Measurements from ENCODE around the gene KANSL1. TPM values are rescaled to one million over a fixed set of nuclear protein-coding genes. Genes with fewer than 3 reads are reported as not detected.

KANSL1 gene
- total and polyA plus RNA-seq, 2 of the 4 experiments (the other 2 are of a cell fraction), result 19.1 to 49.6 TPM

DNA sequence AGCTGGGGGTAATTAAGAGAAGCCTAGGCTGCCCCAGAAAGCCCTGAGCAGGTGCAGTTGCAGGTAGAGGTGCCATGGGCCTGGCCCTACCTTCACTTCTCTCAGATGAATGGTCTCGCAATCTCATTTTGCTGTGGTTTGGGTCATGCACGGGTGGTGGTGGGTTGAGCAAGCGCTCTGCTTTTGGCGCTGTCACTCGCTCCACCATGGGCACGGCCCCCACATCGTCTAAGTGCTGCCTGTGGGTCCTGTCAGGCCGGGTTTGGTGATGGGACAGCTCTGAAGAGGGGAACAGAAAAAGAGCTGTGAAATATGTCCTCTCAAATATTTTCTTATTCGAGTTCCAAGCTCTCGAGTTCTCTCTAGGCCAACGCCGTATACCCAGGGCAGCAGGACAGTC, 154.3 kb downstream of the KANSL1 start:
- Histone ChIP-seq H3K9ac (ENCODE audit: low read depth, low read length) (no peak overlapping the region), H3K4ac (ENCODE audit: low read depth, low read length) (no peak overlapping the region), H3K23ac (ENCODE audit: low read depth, low read length) (no peak overlapping the region), H4K91ac (ENCODE audit: insufficient read depth, low read depth, low read length) (no peak overlapping the region), H3K4me3 (ENCODE audit: insufficient read depth, low read depth, low read length) (no peak overlapping the region), H3K9me1 (ENCODE audit: insufficient read depth, low read length) (no peaks in the 10 kb centered on the region), H4K8ac (ENCODE audit: low read depth in 2 of 2, low read length in 2 of 2) (no peak overlapping the region), H2BK120ac (ENCODE audit: low read depth, low read length) (no peak overlapping the region), H2AFZ (replicated peaks; ENCODE audit: low read length, poor library complexity) (no peak overlapping the region), H2AK5ac (ENCODE audit: low read depth, low read length) (no peak overlapping the region), H2AK9ac (replicated peaks; ENCODE audit: low read depth, low read length, poor library complexity) (no peak overlapping the region), H3K4me2 (ENCODE audit: low read depth, low read length) (no peak overlapping the region), H3K27me3 (ENCODE audit: control insufficient read depth, insufficient read depth, low read length) (no peaks in the 10 kb centered on the region), H2BK20ac (ENCODE audit: low read depth, low read length) (no peak overlapping the region), H2BK5ac (ENCODE audit: low read depth, low read length, poor library complexity, severe bottlenecking) (no peak overlapping the region), H3K56ac (ENCODE audit: extremely low read depth, insufficient read depth, low read length) (no peak overlapping the region), H3K14ac (replicated peaks; ENCODE audit: low read depth, low read length) (no peak overlapping the region), H3K18ac (ENCODE audit: low read depth, low read length) (no peak overlapping the region), H3K9me3 (ENCODE audit: control insufficient read depth, insufficient read depth, low read length) (no peaks in the 10 kb centered on the region), H3K79me1 (ENCODE audit: low read depth in 1 of 2, low read length in 2 of 2) (peaks cover 30 to 37% of the 10 kb centered on the region in 2 experiments), H2BK15ac (ENCODE audit: low read depth, low read length) (no peak overlapping the region), H4K5ac (ENCODE audit: low read depth, low read length) (no peak overlapping the region), H3K27ac (ENCODE audit: insufficient read depth, low read length) (no peak overlapping the region), H4K20me1 (ENCODE audit: insufficient read depth, low read length) (peaks cover 4% of the 10 kb centered on the region; the same call in 1 of the 2 replicates), H3K36me3 (ENCODE audit: control insufficient read depth, insufficient read depth, low read length) (peaks cover 50% of the 10 kb centered on the region), H3K4me1 (ENCODE audit: control insufficient read depth, insufficient read depth, low read length) (no peaks in the 10 kb centered on the region)
- no peak for DNase-seq
- POLR2A ChIA-PET (ENCODE audit: unreplicated experiment), result no interaction called here
- CTCF ChIA-PET, result interaction anchor here (0.8 to 1.1 kb wide), 2 partner anchors 154 to 174 kb away, joined by 3 to 4 read pairs; partner anchors contain the start of gene KANSL1
- BruUV-seq (replicated peaks), result no TSS peak
- 96% methylated on average over 6 of the region's 12 CpGs; no CpG with 5 or more reads in 1 of the 2 experiments for WGBS, 2 experiments (ENCODE audit: extremely low coverage in 2 of 2, insufficient read length in 1 of 2)
- intact Hi-C loops (cut with micrococcal nuclease) (no loop called here), in situ Hi-C loops (cut with MboI; ENCODE audit: low sequenced_read_pairs) (no loop called here), dilution Hi-C loops (cut with HindIII; ENCODE audit: low sequenced_read_pairs, unreplicated experiment) (no loop called here)
- no peak for ATAC-seq (ENCODE audit: low read depth)
- TF ChIP-seq, protein P1, sequence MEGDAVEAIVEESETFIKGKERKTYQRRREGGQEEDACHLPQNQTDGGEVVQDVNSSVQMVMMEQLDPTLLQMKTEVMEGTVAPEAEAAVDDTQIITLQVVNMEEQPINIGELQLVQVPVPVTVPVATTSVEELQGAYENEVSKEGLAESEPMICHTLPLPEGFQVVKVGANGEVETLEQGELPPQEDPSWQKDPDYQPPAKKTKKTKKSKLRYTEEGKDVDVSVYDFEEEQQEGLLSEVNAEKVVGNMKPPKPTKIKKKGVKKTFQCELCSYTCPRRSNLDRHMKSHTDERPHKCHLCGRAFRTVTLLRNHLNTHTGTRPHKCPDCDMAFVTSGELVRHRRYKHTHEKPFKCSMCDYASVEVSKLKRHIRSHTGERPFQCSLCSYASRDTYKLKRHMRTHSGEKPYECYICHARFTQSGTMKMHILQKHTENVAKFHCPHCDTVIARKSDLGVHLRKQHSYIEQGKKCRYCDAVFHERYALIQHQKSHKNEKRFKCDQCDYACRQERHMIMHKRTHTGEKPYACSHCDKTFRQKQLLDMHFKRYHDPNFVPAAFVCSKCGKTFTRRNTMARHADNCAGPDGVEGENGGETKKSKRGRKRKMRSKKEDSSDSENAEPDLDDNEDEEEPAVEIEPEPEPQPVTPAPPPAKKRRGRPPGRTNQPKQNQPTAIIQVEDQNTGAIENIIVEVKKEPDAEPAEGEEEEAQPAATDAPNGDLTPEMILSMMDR (conservative IDR thresholded peaks at IDR 0.05; ENCODE audit: low read depth, low read length), result no peak
- TF ChIP-seq USF2 (IDR thresholded peaks at IDR 0.05; ENCODE audit: low read depth, low read length) (no peak), SMC3 (IDR thresholded peaks at IDR 0.05; ENCODE audit: low read depth, low read length) (no peak), RCOR1 (IDR thresholded peaks at IDR 0.05; ENCODE audit: insufficient replicate concordance, low read length) (no peak), FOS (IDR thresholded peaks at IDR 0.05; ENCODE audit: low read depth, low read length) (no peak), POLR2A (IDR thresholded peaks at IDR 0.05; ENCODE audit: low read depth, low read length) (no peak), RAD21 (IDR thresholded peaks at IDR 0.05; ENCODE audit: low read length) (no peak), MAZ (IDR thresholded peaks at IDR 0.05; ENCODE audit: borderline replicate concordance, low read depth, low read length) (no peak), RFX5 (IDR thresholded peaks at IDR 0.05; ENCODE audit: low read depth, low read length) (no peak), BHLHE40 (IDR thresholded peaks at IDR 0.05; ENCODE audit: low read depth, low read length) (no peak), MXI1 (IDR thresholded peaks at IDR 0.05; ENCODE audit: borderline replicate concordance, low read depth, low read length) (no peak), CHD1 (IDR thresholded peaks at IDR 0.05; ENCODE audit: low read depth, low read length) (no peak), NFE2L2 (IDR thresholded peaks at IDR 0.05; ENCODE audit: low read depth, low read length) (no peak), MAFK (IDR thresholded peaks at IDR 0.05; ENCODE audit: low read depth, low read length) (no peak)
- TF ChIP-seq, protein P2, sequence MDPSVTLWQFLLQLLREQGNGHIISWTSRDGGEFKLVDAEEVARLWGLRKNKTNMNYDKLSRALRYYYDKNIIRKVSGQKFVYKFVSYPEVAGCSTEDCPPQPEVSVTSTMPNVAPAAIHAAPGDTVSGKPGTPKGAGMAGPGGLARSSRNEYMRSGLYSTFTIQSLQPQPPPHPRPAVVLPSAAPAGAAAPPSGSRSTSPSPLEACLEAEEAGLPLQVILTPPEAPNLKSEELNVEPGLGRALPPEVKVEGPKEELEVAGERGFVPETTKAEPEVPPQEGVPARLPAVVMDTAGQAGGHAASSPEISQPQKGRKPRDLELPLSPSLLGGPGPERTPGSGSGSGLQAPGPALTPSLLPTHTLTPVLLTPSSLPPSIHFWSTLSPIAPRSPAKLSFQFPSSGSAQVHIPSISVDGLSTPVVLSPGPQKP (IDR thresholded peaks at IDR 0.05; ENCODE audit: borderline replicate concordance, low read depth, low read length), result no peak

Data from IMR-90 (cell line).